ENCODE data around the gene LRP2. TPM values are rescaled to one million over a fixed set of nuclear protein-coding genes. Genes with fewer than 3 reads are reported as not detected.

Gene LRP2
- total RNA-seq, 1 donor from 2014 or later: 29.4 TPM

DNA sequence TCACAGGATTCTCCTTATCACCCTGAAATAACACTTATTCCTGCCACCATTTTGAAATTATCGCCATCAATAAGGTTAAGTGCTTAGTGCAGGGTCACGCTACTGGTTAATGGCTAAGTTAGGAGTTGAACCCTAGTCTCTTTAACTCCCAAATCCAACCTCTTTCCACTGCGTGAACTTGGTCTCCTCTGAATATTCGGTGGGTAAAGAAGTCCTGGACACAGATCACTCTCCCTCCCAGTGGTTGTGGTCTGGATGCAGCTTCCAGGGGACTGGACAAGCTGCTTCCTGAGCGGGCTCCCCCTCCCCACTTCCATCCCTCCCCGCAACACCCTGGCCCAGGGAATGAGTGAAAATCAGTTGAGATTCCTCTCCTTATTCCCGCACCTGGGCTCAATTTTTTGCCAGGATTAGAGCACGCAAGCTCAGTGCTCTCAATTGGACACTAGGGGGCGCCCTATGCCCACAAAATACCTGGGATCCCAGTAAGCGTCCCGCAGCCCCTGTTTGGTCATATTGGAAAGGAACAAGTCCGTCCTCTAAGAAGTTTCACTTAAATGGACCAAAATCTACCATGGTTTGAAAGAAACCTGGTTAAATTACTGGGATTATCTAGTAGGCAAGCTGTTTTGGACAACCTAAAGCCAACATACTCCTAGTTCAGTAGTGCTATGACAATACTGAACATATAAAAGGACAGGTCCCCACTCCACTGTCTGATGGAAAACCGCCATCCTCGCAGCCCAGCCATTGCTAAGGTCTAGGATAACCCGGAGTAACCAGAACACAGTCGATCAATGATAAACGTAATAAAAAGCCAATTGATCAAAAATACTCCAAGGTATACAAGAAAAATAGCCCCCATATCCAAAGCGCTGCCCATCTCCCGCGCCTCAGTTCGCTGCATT is 252.6 kb downstream of the LRP2 start:
- Mint-ChIP-seq H3K4me3 (no peak overlapping the region), H3K27me3 (ENCODE audit: low read depth) (peaks cover 7% of the 10 kb centered on the region), H3K27ac (ENCODE audit: unreplicated experiment) (no peak overlapping the region), H3K4me1 (peaks cover 16% of the 10 kb centered on the region), H3K9me3 (no peaks in the 10 kb centered on the region), H3K36me3 (ENCODE audit: low read depth) (no peaks in the 10 kb centered on the region)
- TF ChIP-seq, protein P1, sequence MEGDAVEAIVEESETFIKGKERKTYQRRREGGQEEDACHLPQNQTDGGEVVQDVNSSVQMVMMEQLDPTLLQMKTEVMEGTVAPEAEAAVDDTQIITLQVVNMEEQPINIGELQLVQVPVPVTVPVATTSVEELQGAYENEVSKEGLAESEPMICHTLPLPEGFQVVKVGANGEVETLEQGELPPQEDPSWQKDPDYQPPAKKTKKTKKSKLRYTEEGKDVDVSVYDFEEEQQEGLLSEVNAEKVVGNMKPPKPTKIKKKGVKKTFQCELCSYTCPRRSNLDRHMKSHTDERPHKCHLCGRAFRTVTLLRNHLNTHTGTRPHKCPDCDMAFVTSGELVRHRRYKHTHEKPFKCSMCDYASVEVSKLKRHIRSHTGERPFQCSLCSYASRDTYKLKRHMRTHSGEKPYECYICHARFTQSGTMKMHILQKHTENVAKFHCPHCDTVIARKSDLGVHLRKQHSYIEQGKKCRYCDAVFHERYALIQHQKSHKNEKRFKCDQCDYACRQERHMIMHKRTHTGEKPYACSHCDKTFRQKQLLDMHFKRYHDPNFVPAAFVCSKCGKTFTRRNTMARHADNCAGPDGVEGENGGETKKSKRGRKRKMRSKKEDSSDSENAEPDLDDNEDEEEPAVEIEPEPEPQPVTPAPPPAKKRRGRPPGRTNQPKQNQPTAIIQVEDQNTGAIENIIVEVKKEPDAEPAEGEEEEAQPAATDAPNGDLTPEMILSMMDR (conservative IDR thresholded peaks at IDR 0.05): peak; percentile 96
- DNase-seq (ENCODE audit: low read depth, low spot score): peak; percentile 83

DNA sequence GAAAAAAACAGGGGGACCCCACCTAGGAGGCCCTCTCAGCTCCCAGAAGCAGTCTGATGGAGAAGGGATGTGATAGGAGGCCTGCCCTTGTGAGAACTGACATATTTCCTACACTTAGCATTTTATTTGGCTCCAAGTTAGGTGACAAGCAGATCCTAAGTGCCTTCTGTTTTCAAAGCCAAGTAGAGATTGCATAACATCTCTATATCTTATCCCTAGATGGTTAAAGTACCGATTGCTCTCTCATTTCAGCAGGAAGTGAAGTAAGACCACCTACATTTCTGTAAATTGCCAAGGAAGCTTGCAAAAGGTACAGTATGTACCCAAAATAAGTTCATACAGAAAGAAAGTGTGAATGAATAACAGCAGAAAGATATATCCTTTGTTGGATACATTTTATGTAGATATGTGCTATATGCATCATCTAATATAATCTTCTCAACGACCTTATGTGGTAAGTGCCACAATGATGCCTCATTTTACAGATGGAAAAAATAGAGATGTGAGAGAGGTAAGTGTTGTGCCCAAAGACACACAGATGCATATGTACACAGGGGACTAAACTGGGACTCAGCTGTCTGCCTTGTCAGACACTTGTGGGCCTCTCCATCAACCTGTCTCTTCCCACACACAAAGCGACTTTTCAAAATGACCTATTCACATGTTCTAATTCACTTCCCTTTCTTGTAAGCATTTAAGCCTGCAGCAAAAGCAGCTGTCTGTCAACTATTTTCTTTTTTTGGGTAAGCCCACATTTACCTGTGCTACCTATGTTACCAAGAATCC is 254.0 kb downstream of the LRP2 start:
- Mint-ChIP-seq H3K4me1 (peaks cover 16% of the 10 kb centered on the region), H3K9me3 (no peaks in the 10 kb centered on the region), H3K27ac (ENCODE audit: unreplicated experiment) (no peak overlapping the region), H3K4me3 (no peak overlapping the region), H3K36me3 (ENCODE audit: low read depth) (no peaks in the 10 kb centered on the region), H3K27me3 (ENCODE audit: low read depth) (peaks cover 7% of the 10 kb centered on the region)
- TF ChIP-seq, protein P1 (conservative IDR thresholded peaks at IDR 0.05): no peak
- DNase-seq (ENCODE audit: low read depth, low spot score): no peak

DNA sequence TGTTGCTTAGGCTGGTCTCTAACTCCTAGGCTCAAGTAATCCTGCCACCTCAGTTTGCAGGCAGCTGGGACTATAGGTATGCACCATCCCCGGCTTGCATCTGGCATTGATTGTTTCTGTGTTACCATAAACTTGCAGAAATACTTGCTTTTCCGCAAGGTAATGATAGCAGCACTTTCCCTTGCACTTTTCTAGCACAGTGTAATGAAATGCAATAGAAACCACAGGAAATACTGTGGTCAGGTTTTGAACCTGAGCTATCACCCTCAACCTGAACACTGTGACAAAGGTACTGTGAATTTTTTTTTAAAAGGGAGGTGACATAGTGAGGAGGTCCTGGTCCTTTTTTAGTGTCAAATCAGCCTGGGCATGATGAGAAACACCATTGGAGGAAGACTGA is 254.7 kb downstream of the LRP2 start:
- TF ChIP-seq, protein P1 (conservative IDR thresholded peaks at IDR 0.05): no peak
- H3K9me3 Mint-ChIP-seq: no peaks in the 10 kb centered on the region
- no peaks in the 10 kb centered on the region for H3K36me3 Mint-ChIP-seq (ENCODE audit: low read depth)
- H3K4me1 Mint-ChIP-seq: peaks cover 16% of the 10 kb centered on the region
- H3K27me3 Mint-ChIP-seq (ENCODE audit: low read depth): peaks cover 7% of the 10 kb centered on the region
- no peak overlapping the region for H3K27ac Mint-ChIP-seq (ENCODE audit: unreplicated experiment)
- H3K4me3 Mint-ChIP-seq: no peak overlapping the region
- no peak for DNase-seq (ENCODE audit: low read depth, low spot score)

DNA sequence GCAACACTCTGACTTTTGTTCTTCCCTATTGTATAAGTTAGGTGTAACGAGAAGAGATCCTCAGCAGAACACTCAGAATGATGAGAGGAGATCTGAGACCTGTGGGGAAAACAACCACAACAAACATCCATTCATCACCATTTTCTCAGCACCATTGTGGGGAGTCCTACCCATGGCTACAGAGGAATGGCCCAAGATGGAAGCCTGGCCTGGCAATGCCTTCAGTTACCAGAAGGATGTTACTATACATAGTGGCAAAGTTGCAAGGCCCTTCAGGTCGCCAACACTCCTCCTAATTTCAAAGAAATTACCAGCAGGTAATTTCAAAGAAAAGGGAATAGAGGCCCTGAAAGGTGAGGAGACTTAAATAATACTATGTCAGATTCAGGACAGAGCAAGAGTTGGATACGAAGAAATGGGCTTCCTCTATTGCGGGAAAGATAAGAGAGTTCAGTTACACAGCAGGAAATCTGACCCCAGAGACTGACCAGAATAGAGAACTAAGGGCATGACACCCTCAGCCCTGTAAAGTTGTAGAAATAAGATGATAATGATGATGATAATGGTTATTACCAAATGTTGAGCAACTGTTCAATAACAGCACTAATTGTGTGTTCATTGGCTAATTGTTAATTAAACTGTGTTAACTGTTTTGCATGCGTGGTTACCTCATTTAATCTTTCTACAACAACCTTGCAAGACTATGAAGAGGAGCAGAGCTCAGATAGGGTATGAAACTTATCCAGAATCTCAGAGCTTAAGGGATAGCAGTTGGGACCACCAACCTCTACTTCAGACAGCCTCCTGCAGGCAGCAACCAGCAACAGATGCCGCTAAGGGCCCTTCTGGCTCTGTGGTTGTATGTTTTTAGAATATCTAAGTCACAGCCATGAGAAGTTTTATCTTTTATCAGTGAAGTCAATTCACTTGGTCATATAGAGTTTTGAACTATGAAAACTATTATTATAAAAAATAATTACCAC is 255.5 kb downstream of the LRP2 start:
- peaks cover 16% of the 10 kb centered on the region for H3K4me1 Mint-ChIP-seq
- TF ChIP-seq, protein P1 (conservative IDR thresholded peaks at IDR 0.05): no peak
- DNase-seq (ENCODE audit: low read depth, low spot score): no peak

DNA sequence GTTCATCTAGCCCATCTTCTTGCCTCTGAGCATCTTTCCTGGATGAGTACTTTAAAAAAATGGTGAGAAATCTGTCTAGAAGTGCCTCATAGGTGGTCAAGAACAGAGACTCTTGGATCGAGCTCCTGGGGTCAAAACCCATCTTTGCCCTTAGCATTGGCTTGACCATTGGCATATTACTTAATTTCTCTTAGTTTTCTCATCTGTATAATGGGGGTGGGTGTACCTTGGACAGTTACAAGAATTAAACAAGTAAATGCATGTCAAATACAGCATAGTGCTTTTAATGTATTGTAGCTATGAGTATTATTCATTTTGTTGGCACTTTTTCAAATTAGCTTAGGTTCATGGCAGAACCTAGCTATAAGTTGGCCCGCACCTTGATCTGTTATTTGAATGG is 256.2 kb downstream of the LRP2 start:
- H3K9me3 Mint-ChIP-seq: no peaks in the 10 kb centered on the region
- no peak overlapping the region for H3K27ac Mint-ChIP-seq (ENCODE audit: unreplicated experiment)
- TF ChIP-seq, protein P1 (conservative IDR thresholded peaks at IDR 0.05): no peak
- no peaks in the 10 kb centered on the region for H3K36me3 Mint-ChIP-seq (ENCODE audit: low read depth)
- H3K4me1 Mint-ChIP-seq: peaks cover 14% of the 10 kb centered on the region
- no peak for DNase-seq (ENCODE audit: low read depth, low spot score)
- H3K27me3 Mint-ChIP-seq (ENCODE audit: low read depth): peaks cover 7% of the 10 kb centered on the region
- H3K4me3 Mint-ChIP-seq: no peak overlapping the region

More for the DNA sequence above, 255.5 kb downstream of the LRP2 start:
- Mint-ChIP-seq H3K4me3 (no peak overlapping the region), H3K36me3 (ENCODE audit: low read depth) (no peaks in the 10 kb centered on the region), H3K27ac (ENCODE audit: unreplicated experiment) (no peak overlapping the region), H3K9me3 (no peaks in the 10 kb centered on the region), H3K27me3 (ENCODE audit: low read depth) (peaks cover 7% of the 10 kb centered on the region)
